Sigmoid colon (tissue), 7 donors: ENCODE measurements around the gene NAA38. TPM values are rescaled to one million over a fixed set of nuclear protein-coding genes. Genes with fewer than 3 reads are reported as not detected.
A peak's percentile ranks its signal among the peaks of the same experiment; 100 is the strongest.

ENCODE experiments used
- DNase-seq: peaks from one replicate; pipeline ENCODE4 v3.0.0-alpha.2; 2019
- H3K27ac ChIP-seq, 4 donors: fragments of 200-600 bp; sonication (generic); one replicate each; pipeline ENCODE4 v1.5.1; 2016 to 2019; ENCODE audit warnings: mild to moderate bottlenecking in 1 of 4
- H3K27me3 ChIP-seq, 3 donors: fragments of 200-600 bp; sonication (generic); one replicate each; pipeline ENCODE4 v1.5.1; 2019; ENCODE audit warnings: mild to moderate bottlenecking in 1 of 3
- H3K36me3 ChIP-seq, 4 donors: fragments of 200-600 bp; sonication (generic); one replicate each; pipeline ENCODE4 v1.5.1; 2016 to 2019
- H3K4me1 ChIP-seq, 4 donors: fragments of 200-600 bp; sonication (generic); one replicate each; pipeline ENCODE4 v1.5.1; 2017 to 2019
- H3K4me3 ChIP-seq, 4 donors: fragments of 200-600 bp; sonication (generic); one replicate each; pipeline ENCODE4 v1.5.1; 2017 to 2019; ENCODE audit warnings: mild to moderate bottlenecking in 2 of 4, moderate library complexity in 1 of 4
- H3K9me3 ChIP-seq, 4 donors: fragments of 200-600 bp in 3 of 4; sonication (generic) in 3 of 4; one replicate each; pipeline versions ENCODE4 v1.5.1 to v1.6.1; 2013 to 2019
- EP300 ChIP-seq, 4 donors: sonication (generic); formaldehyde crosslinking; IDR thresholded peaks; one replicate each; pipeline ENCODE4 v1.6.1; 2017; ENCODE audit warnings: antibody characterized with exemption in 4 of 4
- POLR2A ChIP-seq, 2 donors: fragments of 450-650 bp; IDR thresholded peaks; one replicate each; pipeline ENCODE4 v1.6.1; 2016; ENCODE audit warnings: antibody characterized with exemption in 2 of 2, mild to moderate bottlenecking in 2 of 2, moderate library complexity in 2 of 2
- POLR2AphosphoS5 ChIP-seq, 4 donors: sonication (generic); formaldehyde crosslinking; IDR thresholded peaks; one replicate each; pipeline ENCODE4 v1.6.1; 2017; ENCODE audit warnings: antibody characterized with exemption in 4 of 4
- WGBS, 2 donors: extraction: QIAGEN DNeasy Blood & Tissue Kit; methylation state at CpG; one replicate each; pipeline ENCODE4 v1.1.7; 2013; 5-methylcytosine and 5-hydroxymethylcytosine counted together
- intact Hi-C: fragments of 100-400 bp; cut with DNase I; formaldehyde crosslinking; loops from one replicate; pipeline ENCODE4 v1.15.1; 2023
- polyA plus RNA-seq, 3 donors: library from polyadenylated mRNA; stranded (reverse); fragments of 200-250 nt; gene quantifications; one replicate each; pipeline ENCODE4 v1.2.3, GENCODE V29; 2013
- total RNA-seq, 4 donors: library from RNA; depleted of rRNA; stranded (reverse); fragments of >200 nt; gene quantifications; one replicate each; pipeline ENCODE4 v1.1.0, GENCODE V29; 2016
- TF ChIP-seq, protein P1 (sequence below), 4 experiments: fragments of 450-650 bp in 3 of 4; fragments of 200-600 bp in 1 of 4; IDR thresholded peaks; one replicate each; pipeline ENCODE4 v1.5.1; 2016 to 2019; ENCODE audit warnings: antibody characterized with exemption in 4 of 4, mild to moderate bottlenecking in 3 of 4, moderate library complexity in 2 of 4
- donor health status: healthy with polysubstance abuse.
- donor health status: Bipolar disorder and iron deficiency.
- donor health status: healthy.

NAA38 gene
- total and polyA plus RNA-seq, 7 donors: 92.4 to 206 (median 109) TPM

DNA sequence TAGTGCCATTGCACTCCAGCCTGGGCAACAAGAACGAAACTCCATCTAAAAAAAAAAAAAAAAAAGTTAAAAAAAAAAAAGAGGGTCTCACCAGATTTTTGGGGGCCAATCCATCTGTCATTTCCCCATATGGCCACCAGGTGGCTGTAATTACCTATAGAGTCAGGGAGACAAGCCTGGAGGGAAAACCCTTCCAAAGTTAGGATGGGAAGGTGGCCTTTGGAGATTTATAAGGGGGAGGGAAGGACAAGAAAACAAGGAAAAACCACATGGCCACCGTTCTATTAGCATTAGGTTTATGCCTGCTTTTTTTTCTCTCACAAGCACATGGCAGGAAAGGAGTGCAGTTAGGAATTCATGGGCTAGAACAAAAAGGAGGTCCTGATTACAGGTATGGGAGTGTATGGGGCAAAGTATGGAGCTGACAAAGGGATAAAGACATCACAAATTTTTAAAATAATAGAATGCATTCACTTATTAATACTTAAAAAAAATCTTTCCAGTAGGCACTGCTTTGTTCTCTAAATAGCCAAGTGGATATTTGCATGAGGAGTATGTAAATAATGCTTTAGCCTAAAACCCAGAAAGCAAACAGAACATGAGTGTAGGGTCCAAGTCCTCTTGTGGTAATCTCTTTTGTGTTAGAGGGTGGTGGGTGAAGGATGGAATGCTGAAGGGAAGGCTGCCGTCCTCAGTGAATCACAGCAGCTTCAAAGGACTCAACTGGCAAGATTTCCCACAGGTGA is 5.5 kb upstream of the NAA38 start:
- no peak overlapping the region for H3K27ac ChIP-seq
- DNase-seq: peak; percentile 74
- intact Hi-C loops: loop anchor here (1.0 to 5.0 kb wide), 2 partner anchors 127 to 194 kb away; no protein-coding TSS in a partner anchor

DNA sequence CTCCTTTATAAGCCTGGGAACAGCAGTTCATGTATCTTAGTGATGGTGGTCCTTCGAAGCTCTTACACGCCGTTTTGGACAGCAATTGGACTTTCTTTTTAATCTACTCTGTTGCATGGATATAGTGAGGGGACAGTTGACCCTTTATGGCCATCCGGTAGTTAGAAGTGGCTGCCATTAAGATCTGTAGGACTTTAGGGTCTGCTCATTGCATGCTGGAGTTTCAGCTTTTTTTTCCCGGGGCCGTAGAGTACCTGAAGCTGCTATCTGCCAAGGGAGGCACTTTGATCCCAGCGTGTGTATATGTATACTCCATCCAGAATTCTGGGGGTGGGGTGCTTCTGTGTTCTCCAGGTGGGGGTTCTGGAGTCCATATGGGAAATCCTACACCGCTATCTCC is 1.7 kb upstream of the NAA38 start:
- DNase-seq: no peak
- 82 to 90% methylated on average over 8 of the region's 8 CpGs for WGBS, 2 donors
- TF ChIP-seq, protein P1, sequence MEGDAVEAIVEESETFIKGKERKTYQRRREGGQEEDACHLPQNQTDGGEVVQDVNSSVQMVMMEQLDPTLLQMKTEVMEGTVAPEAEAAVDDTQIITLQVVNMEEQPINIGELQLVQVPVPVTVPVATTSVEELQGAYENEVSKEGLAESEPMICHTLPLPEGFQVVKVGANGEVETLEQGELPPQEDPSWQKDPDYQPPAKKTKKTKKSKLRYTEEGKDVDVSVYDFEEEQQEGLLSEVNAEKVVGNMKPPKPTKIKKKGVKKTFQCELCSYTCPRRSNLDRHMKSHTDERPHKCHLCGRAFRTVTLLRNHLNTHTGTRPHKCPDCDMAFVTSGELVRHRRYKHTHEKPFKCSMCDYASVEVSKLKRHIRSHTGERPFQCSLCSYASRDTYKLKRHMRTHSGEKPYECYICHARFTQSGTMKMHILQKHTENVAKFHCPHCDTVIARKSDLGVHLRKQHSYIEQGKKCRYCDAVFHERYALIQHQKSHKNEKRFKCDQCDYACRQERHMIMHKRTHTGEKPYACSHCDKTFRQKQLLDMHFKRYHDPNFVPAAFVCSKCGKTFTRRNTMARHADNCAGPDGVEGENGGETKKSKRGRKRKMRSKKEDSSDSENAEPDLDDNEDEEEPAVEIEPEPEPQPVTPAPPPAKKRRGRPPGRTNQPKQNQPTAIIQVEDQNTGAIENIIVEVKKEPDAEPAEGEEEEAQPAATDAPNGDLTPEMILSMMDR (IDR thresholded peaks at IDR 0.05): no peak
- TF ChIP-seq POLR2A (IDR thresholded peaks at IDR 0.05): no peak
- TF ChIP-seq EP300 (IDR thresholded peaks at IDR 0.05): no peak
- TF ChIP-seq POLR2AphosphoS5 (IDR thresholded peaks at IDR 0.05): no peak
- H3K9me3 ChIP-seq: no peaks in the 10 kb centered on the region
- no peak overlapping the region for H3K4me3 ChIP-seq
- intact Hi-C loops: loop anchor here (5.0 to 10.0 kb wide), 2 partner anchors 73 to 274 kb away; partner anchors contain the start of genes CNTROB, MPDU1 and TRAPPC1
- peak overlapping the region; percentile 90 to 94 (median 93) for H3K27ac ChIP-seq
- H3K27me3 ChIP-seq: no peaks in the 10 kb centered on the region
- H3K4me1 ChIP-seq: peaks cover 0 to 42% (median 39%) of the 10 kb centered on the region in 4 donors
- H3K36me3 ChIP-seq: peaks cover 0 to 22% (median under 1%) of the 10 kb centered on the region in 4 donors

More for the DNA sequence above, 5.5 kb upstream of the NAA38 start:
- TF ChIP-seq, protein P1 (IDR thresholded peaks at IDR 0.05): peak; percentile 75 to 87 (median 83)
- TF ChIP-seq POLR2AphosphoS5 (IDR thresholded peaks at IDR 0.05) (peak in 1 of 4 donors; percentile 6), EP300 (IDR thresholded peaks at IDR 0.05) (no peak)
- Histone ChIP-seq H3K4me1 (peaks cover 0 to 20% (median 14%) of the 10 kb centered on the region in 4 donors), H3K27me3 (no peaks in the 10 kb centered on the region), H3K9me3 (no peaks in the 10 kb centered on the region), H3K36me3 (peaks cover 0 to 20% (median 0%) of the 10 kb centered on the region in 4 donors), H3K4me3 (no peak overlapping the region)
- 23 to 31% methylated on average over 3 of the region's 3 CpGs for WGBS, 2 donors

DNA sequence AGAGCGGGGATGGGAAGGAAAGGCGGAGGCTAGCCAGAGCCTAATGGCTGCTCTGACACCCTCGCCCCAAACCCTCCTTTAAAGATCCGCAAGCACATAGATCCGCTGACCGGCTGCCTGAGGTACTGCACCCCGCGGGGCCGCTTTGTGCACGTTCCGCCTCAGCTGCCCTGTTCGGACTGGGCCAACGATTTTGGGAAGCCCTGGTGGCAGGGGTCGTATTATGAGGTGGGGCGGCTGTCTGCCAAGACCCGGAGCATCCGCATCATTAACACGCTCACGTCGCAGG is 1.1 kb upstream of the NAA38 start:
- peaks cover 0 to 42% (median 39%) of the 10 kb centered on the region in 4 donors for H3K4me1 ChIP-seq
- H3K9me3 ChIP-seq: no peaks in the 10 kb centered on the region
- intact Hi-C loops: loop anchor here (5.0 to 10.0 kb wide), 2 partner anchors 74 to 274 kb away; partner anchors contain the start of genes CNTROB, MPDU1 and TRAPPC1
- WGBS, 2 donors: 35 to 51% methylated on average over 20 of the region's 20 CpGs
- peaks cover under 1 to 28% (median 5%) of the 10 kb centered on the region in 4 donors for H3K36me3 ChIP-seq
- no peaks in the 10 kb centered on the region for H3K27me3 ChIP-seq
- DNase-seq: peak; percentile 81
- H3K27ac ChIP-seq: peak overlapping the region; percentile 90 to 94 (median 93)
- TF ChIP-seq, protein P1 (IDR thresholded peaks at IDR 0.05): peak; percentile 19 to 61 (median 40)
- no peak for TF ChIP-seq EP300 (IDR thresholded peaks at IDR 0.05)
- peak overlapping the region; percentile 46 to 76 (median 63) for H3K4me3 ChIP-seq

DNA sequence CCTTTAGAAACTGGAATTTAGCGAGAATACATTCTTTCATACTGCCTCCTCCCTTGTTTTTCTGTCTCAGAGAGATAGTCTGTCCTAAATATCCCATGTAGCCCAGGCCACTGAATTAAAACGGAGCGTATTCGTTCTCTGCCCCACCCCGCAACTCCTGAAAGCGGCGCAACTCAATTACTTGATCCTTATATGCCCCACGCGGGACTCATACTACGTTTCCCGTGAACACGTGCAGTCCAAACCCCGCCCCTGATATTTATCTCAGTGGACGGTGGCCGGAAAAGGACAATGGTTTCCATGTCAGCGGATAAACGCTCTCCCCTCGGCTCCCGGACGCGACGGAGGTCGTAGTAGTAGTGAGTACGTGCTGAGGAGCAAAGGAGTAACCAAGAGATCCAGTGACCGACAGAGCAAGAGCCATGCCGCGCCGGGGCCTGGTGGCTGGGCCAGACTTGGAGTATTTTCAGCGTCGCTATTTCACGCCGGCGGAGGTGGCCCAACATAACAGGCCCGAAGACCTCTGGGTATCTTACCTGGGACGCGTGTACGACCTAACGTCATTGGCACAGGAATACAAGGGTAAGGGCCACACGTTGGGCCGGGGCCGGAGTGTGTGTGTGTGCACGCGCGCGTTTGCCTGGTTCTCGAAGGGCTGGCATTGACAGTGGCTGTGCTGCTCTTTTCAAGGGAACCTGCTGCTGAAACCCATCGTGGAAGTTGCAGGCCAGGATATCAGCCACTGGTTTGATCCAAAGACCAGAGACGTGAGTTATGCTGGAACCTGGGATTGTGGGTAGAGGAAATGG is 558 bp upstream of the NAA38 start, which contains the start of gene CYB5D1:
CYB5D1 (plus strand) TSS at position 291 of the 809 bp plus-strand sequence; CDS start at position 423, 132 bp downstream.
- WGBS, 2 donors: 4% methylated on average over 48 of the region's 48 CpGs
- DNase-seq: peak; percentile 97
- intact Hi-C loops: loop anchor here (1.0 to 10.0 kb wide), 4 partner anchors 24 to 273 kb away; partner anchors contain the start of genes CHD3, CNTROB, KDM6B and MPDU1
- H3K27ac ChIP-seq: peak within 1 kb of the TSS; percentile 90 to 94 (median 93)
- TF ChIP-seq POLR2A (IDR thresholded peaks at IDR 0.05) (no peak), POLR2AphosphoS5 (IDR thresholded peaks at IDR 0.05) (peak; percentile 67 to 84 (median 73)), EP300 (IDR thresholded peaks at IDR 0.05) (peak in 2 of 4 donors; percentile 32 to 62)
- TF ChIP-seq, protein P1 (IDR thresholded peaks at IDR 0.05): no peak
- no peaks in the 10 kb centered on the region for H3K9me3 ChIP-seq
- peaks cover 6 to 33% (median 10%) of the 10 kb centered on the region in 4 donors for H3K36me3 ChIP-seq
- H3K4me1 ChIP-seq: peaks cover 0 to 41% (median 38%) of the 10 kb centered on the region in 4 donors
- H3K4me3 ChIP-seq: peak within 1 kb of the TSS; percentile 46 to 76 (median 63)
- H3K27me3 ChIP-seq: no peaks in the 10 kb centered on the region
